Mesenchymal stem cell (in vitro differentiated cells and primary cell): ENCODE results near the gene ARAP2.

ENCODE experiments used
- DNase-seq: peaks from one replicate; pipeline ENCODE4 v3.0.0-alpha.2; 2013
- H2AFZ ChIP-seq: one replicate; pipeline ENCODE4 v1.6.1; 2013; ENCODE audit warnings: low read depth, mild to moderate bottlenecking, control low read depth, inconsistent platforms, low read length, moderate library complexity
- H2AK5ac ChIP-seq: 2 replicates; pipeline ENCODE4 v1.6.1; 2013; ENCODE audit warnings: low read length, moderate library complexity, mild to moderate bottlenecking, inconsistent platforms; ENCODE audit not compliant: severe bottlenecking
- H2BK120ac ChIP-seq: one replicate; pipeline ENCODE4 v1.6.1; 2013; ENCODE audit warnings: low read depth, mild to moderate bottlenecking, inconsistent platforms, low read length, moderate library complexity
- H2BK12ac ChIP-seq, 2 experiments: one replicate each; pipeline ENCODE4 v1.6.1; 2013; ENCODE audit warnings: inconsistent platforms in 2 of 2, low read length in 2 of 2, mild to moderate bottlenecking in 2 of 2, moderate library complexity in 2 of 2, control low read depth in 1 of 2
- H2BK15ac ChIP-seq: one replicate; pipeline ENCODE4 v1.6.1; 2013; ENCODE audit warnings: mild to moderate bottlenecking, low read depth, inconsistent platforms; ENCODE audit not compliant: poor library complexity, severe bottlenecking
- H2BK5ac ChIP-seq: 2 replicates; pipeline ENCODE4 v1.6.1; 2013; ENCODE audit warnings: low read depth, mild to moderate bottlenecking, low read length, control low read depth, inconsistent platforms; ENCODE audit not compliant: poor library complexity, severe bottlenecking
- H3K14ac ChIP-seq, 2 experiments: one replicate each; pipeline ENCODE4 v1.6.1; 2013; ENCODE audit warnings: inconsistent platforms in 2 of 2, low read length in 2 of 2, control low read depth in 1 of 2, mild to moderate bottlenecking in 1 of 2, moderate library complexity in 1 of 2
- H3K18ac ChIP-seq, 2 experiments: one replicate each; pipeline ENCODE4 v1.6.1; 2013; ENCODE audit warnings: inconsistent platforms in 2 of 2, low read length in 2 of 2, control low read depth in 1 of 2, low read depth in 1 of 2, mild to moderate bottlenecking in 1 of 2
- H3K23ac ChIP-seq, 2 experiments: one replicate each; pipeline ENCODE4 v1.6.1; 2013; ENCODE audit warnings: inconsistent platforms in 2 of 2, low read length in 2 of 2, mild to moderate bottlenecking in 2 of 2, moderate library complexity in 2 of 2, control low read depth in 1 of 2
- H3K27ac ChIP-seq: 2 replicates; pipeline ENCODE4 v1.5.1; 2013; ENCODE audit warnings: mild to moderate bottlenecking, moderate library complexity, low read length, control low read depth, inconsistent platforms; ENCODE audit not compliant: poor library complexity, severe bottlenecking
- H3K27me3 ChIP-seq, 2 experiments: 2 replicates each; pipeline versions ENCODE4 v1.6.1 to v1.7.0; 2013; ENCODE audit warnings: low read length in 2 of 2, mild to moderate bottlenecking in 2 of 2, moderate library complexity in 2 of 2, control low read depth in 1 of 2, inconsistent platforms in 1 of 2; ENCODE audit not compliant: control insufficient read depth in 1 of 2, insufficient read depth in 1 of 2
- H3K36me3 ChIP-seq, 2 experiments: 2 replicates each; pipeline versions ENCODE4 v1.6.1 to v1.7.0; 2013; ENCODE audit warnings: low read length in 2 of 2, control low read depth in 1 of 2, inconsistent platforms in 1 of 2, low read depth in 1 of 2, mild to moderate bottlenecking in 1 of 2; ENCODE audit not compliant: insufficient read depth in 2 of 2, control insufficient read depth in 1 of 2
- H3K4ac ChIP-seq, 2 experiments: one replicate each; pipeline ENCODE4 v1.6.1; 2013; ENCODE audit warnings: inconsistent platforms in 2 of 2, low read length in 2 of 2, mild to moderate bottlenecking in 2 of 2, moderate library complexity in 2 of 2, control low read depth in 1 of 2, low read depth in 1 of 2
- H3K4me1 ChIP-seq: 2 replicates; pipeline ENCODE4 v1.6.1; 2013; ENCODE audit warnings: low read depth, low read length, control low read depth; ENCODE audit not compliant: control insufficient read depth, insufficient read depth
- H3K4me2 ChIP-seq: 2 replicates; pipeline ENCODE4 v1.6.1; 2013; ENCODE audit warnings: low read length, mild to moderate bottlenecking, inconsistent platforms; ENCODE audit not compliant: poor library complexity, severe bottlenecking
- H3K4me3 ChIP-seq, 2 experiments: 2 replicates each; pipeline versions ENCODE4 v1.5.1 to v1.7.0; 2013; ENCODE audit warnings: low read length in 2 of 2, mild to moderate bottlenecking in 2 of 2, control low read depth in 1 of 2, low read depth in 1 of 2; ENCODE audit not compliant: insufficient read depth in 1 of 2
- H3K79me1 ChIP-seq: replicated peaks from 2 replicates; pipeline ENCODE4 v1.6.1; 2013; ENCODE audit warnings: mild to moderate bottlenecking, control low read depth, low read length, inconsistent platforms; ENCODE audit not compliant: poor library complexity, severe bottlenecking
- H3K9ac ChIP-seq: 2 replicates; pipeline ENCODE4 v1.7.0; 2013; ENCODE audit warnings: mild to moderate bottlenecking, low read length, moderate library complexity
- H3K9me3 ChIP-seq: 2 replicates; pipeline ENCODE4 v1.7.0; 2013; ENCODE audit warnings: mild to moderate bottlenecking, low read length; ENCODE audit not compliant: control insufficient read depth
- H4K8ac ChIP-seq: one replicate; pipeline ENCODE4 v1.6.1; 2013; ENCODE audit warnings: inconsistent platforms, mild to moderate bottlenecking, low read length, moderate library complexity
- H4K91ac ChIP-seq: one replicate; pipeline ENCODE4 v1.6.1; 2013; ENCODE audit warnings: mild to moderate bottlenecking, low read length, inconsistent platforms
- WGBS: methylation state at CpG from one replicate; pipeline ENCODE4 v1.1.7; 2013; ENCODE audit warnings: mixed read lengths; 5-methylcytosine and 5-hydroxymethylcytosine counted together

The ARAP2 gene

DNA sequence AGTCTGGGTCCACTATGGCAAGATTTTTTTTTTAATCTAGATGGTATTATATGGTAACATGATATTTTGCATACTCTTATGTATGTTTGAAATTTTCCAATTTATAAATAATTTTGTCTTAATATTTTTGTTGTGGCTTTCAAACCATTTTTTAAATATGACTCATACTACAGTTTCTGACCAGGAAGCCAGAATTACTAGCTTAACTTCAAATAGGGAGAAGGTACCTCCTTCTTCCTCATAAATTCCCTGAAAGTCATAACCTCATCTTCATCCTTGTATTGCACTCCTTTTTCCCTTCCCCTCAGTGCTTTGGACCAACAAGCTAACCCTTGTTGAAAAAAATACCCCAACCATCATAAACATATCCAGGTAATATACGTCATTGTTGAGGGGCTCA lies 21.6 kb downstream of the ARAP2 start:
- no peak overlapping the region for H4K91ac ChIP-seq
- H3K23ac ChIP-seq, result no peak overlapping the region
- no peak overlapping the region for H2BK12ac ChIP-seq
- no peak overlapping the region for H2AK5ac ChIP-seq
- H2AFZ ChIP-seq, result no peak overlapping the region
- H3K27ac ChIP-seq, result no peak overlapping the region
- H3K79me1 ChIP-seq, result peaks cover 6% of the 10 kb centered on the region
- H2BK5ac ChIP-seq, result no peak overlapping the region
- no peaks in the 10 kb centered on the region for H3K36me3 ChIP-seq
- H3K9ac ChIP-seq, result no peak overlapping the region
- no peaks in the 10 kb centered on the region for H3K27me3 ChIP-seq
- no peak overlapping the region for H2BK15ac ChIP-seq
- H3K4me2 ChIP-seq, result no peak overlapping the region
- peaks cover 2% of the 10 kb centered on the region for H3K4me1 ChIP-seq
- WGBS, result 100% methylated on average over 1 of the region's 1 CpG
- no peak overlapping the region for H3K18ac ChIP-seq
- H4K8ac ChIP-seq, result no peak overlapping the region
- no peak overlapping the region for H2BK120ac ChIP-seq
- H3K9me3 ChIP-seq, result no peaks in the 10 kb centered on the region
- no peak overlapping the region for H3K4me3 ChIP-seq
- no peak for DNase-seq
- H3K14ac ChIP-seq, result no peak overlapping the region
- H3K4ac ChIP-seq, result no peak overlapping the region

DNA sequence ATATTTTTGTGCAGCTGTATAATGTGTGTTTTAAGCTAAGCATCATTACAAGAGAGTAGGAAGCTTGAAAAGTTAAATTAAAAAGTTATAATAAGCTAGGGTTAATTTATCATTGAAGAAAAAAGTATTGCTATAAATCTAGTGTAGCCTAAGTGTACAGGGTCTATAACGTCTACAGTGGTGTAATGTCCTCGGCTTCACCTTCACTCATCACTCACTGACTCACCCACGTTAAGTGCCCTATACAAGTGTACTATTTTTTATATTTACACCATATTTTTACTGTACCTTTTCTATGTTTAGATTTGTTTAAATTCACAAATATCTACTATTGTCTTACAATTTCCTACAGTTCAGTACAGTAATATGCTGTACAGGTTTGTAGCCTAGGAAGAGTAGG lies 23.5 kb downstream of the ARAP2 start:
- Histone ChIP-seq H2BK120ac (no peak overlapping the region), H2BK15ac (no peak overlapping the region), H3K23ac (no peak overlapping the region), H4K91ac (no peak overlapping the region), H3K79me1 (peaks cover 7% of the 10 kb centered on the region), H2AK5ac (no peak overlapping the region), H2BK12ac (no peak overlapping the region), H3K27me3 (no peaks in the 10 kb centered on the region), H3K18ac (no peak overlapping the region), H3K4me3 (no peak overlapping the region), H3K9me3 (no peaks in the 10 kb centered on the region), H2AFZ (no peak overlapping the region), H3K4me1 (peaks cover 2% of the 10 kb centered on the region), H2BK5ac (no peak overlapping the region), H4K8ac (no peak overlapping the region), H3K9ac (no peak overlapping the region), H3K4ac (no peak overlapping the region), H3K36me3 (no peaks in the 10 kb centered on the region), H3K27ac (no peak overlapping the region), H3K14ac (no peak overlapping the region), H3K4me2 (no peak overlapping the region)
- no peak for DNase-seq
- 93% methylated on average over 3 of the region's 3 CpGs for WGBS

DNA sequence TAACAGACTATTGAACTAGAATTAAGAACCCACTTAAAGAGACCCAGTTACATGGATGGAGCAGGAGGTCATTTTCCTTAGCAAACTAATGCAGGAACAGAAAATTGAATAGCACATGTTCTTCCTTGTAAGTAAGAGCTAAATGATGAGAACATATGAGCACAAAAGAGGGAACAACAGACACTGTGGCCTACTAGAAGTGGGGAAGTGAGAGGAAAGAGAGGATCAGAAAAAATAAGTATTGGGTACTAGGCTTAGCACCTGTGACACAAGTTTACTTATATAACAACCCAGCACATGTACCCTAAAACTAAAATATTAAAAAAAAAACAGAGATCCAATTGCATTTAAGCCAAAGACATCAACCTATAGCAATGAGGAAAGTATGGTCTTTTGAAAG lies 26.2 kb downstream of the ARAP2 start:
- Histone ChIP-seq H3K27ac (no peak overlapping the region), H2AK5ac (no peak overlapping the region), H2BK12ac (no peak overlapping the region), H4K91ac (no peak overlapping the region), H3K4me2 (no peak overlapping the region), H3K18ac (no peak overlapping the region), H3K27me3 (no peaks in the 10 kb centered on the region), H3K4ac (no peak overlapping the region), H3K4me3 (no peak overlapping the region), H2BK15ac (no peak overlapping the region), H3K9me3 (no peaks in the 10 kb centered on the region), H3K79me1 (peaks cover 6% of the 10 kb centered on the region), H3K9ac (no peak overlapping the region), H2BK120ac (no peak overlapping the region), H4K8ac (no peak overlapping the region), H3K14ac (no peak overlapping the region), H3K36me3 (no peaks in the 10 kb centered on the region), H3K23ac (no peak overlapping the region), H3K4me1 (no peaks in the 10 kb centered on the region), H2AFZ (no peak overlapping the region), H2BK5ac (no peak overlapping the region)
- DNase-seq, result no peak

DNA sequence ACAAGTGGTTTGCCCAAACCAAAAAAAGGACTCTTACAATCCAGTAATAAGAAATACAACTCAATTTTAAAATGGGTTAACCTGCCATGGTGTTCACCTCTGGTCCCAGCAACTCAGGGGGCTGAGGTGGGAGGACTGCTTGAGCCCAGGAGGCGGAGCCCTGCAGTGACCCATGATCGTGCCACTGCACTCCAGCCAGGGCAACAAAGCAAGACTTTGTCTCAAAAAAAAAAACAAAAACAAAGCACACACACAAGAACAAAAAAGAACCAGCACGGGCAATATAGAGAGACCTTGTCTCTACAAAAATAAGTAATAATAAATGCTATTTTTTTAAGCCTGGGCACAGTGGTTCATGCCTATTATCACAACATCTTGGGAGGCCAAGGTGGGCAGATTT lies 28.7 kb downstream of the ARAP2 start:
- H2BK120ac ChIP-seq, result no peak overlapping the region
- no peak overlapping the region for H3K18ac ChIP-seq
- WGBS, result 100% methylated on average over 1 of the region's 3 CpGs
- no peak overlapping the region for H4K91ac ChIP-seq
- no peak overlapping the region for H3K27ac ChIP-seq
- H3K27me3 ChIP-seq, result no peaks in the 10 kb centered on the region
- H3K23ac ChIP-seq, result no peak overlapping the region
- H3K4me3 ChIP-seq, result no peak overlapping the region
- H3K36me3 ChIP-seq, result no peaks in the 10 kb centered on the region
- peaks cover 5% of the 10 kb centered on the region for H3K79me1 ChIP-seq
- H3K4ac ChIP-seq, result no peak overlapping the region
- no peak overlapping the region for H3K9ac ChIP-seq
- no peak overlapping the region for H3K14ac ChIP-seq
- no peaks in the 10 kb centered on the region for H3K4me1 ChIP-seq
- no peak overlapping the region for H2AFZ ChIP-seq
- no peak for DNase-seq
- no peak overlapping the region for H2BK5ac ChIP-seq
- H3K9me3 ChIP-seq, result no peaks in the 10 kb centered on the region
- no peak overlapping the region for H2AK5ac ChIP-seq
- no peak overlapping the region for H4K8ac ChIP-seq
- no peak overlapping the region for H3K4me2 ChIP-seq
- H2BK12ac ChIP-seq, result no peak overlapping the region
- H2BK15ac ChIP-seq, result no peak overlapping the region
